Measurements from ENCODE around the gene DOCK8. TPM values are rescaled to one million over a fixed set of nuclear protein-coding genes. Genes with fewer than 3 reads are reported as not detected.

DOCK8 gene
- total RNA-seq, 1 donor from 2014 or later: 4.4 TPM

- Mint-ChIP-seq H3K27me3 (ENCODE audit: low read depth, unreplicated experiment) (peaks cover 2% of the 10 kb centered on the region), H3K36me3 (ENCODE audit: low read depth, unreplicated experiment) (no peaks in the 10 kb centered on the region), H3K9me3 (ENCODE audit: unreplicated experiment) (no peaks in the 10 kb centered on the region), H3K27ac (ENCODE audit: unreplicated experiment) (no peak overlapping the region), H3K4me3 (ENCODE audit: unreplicated experiment) (no peak overlapping the region), H3K4me1 (ENCODE audit: low read depth, unreplicated experiment) (no peaks in the 10 kb centered on the region)
- no peaks in the 10 kb centered on the region for H3K9me3 ChIP-seq (ENCODE audit: insufficient read depth, low read depth, low read length)
- H3K36me3 ChIP-seq (ENCODE audit: insufficient read depth, low read length): no peaks in the 10 kb centered on the region
- H4K20me1 ChIP-seq (ENCODE audit: insufficient read depth, low read length): no peaks in the 10 kb centered on the region
- H3K27ac ChIP-seq (ENCODE audit: low read depth, low read length): no peak overlapping the region
- TF ChIP-seq EZH2 (IDR thresholded peaks at IDR 0.05; ENCODE audit: insufficient read depth, low read length) (no peak), CTCF (IDR thresholded peaks at IDR 0.05; ENCODE audit: insufficient read depth, low read depth, low read length) (no peak)
- no peaks in the 10 kb centered on the region for H3K4me1 ChIP-seq (ENCODE audit: insufficient read depth, low read length)
- no peak overlapping the region for H3K9ac ChIP-seq (ENCODE audit: low read length)
- FAIRE-seq (no peak), DNase-seq (ENCODE audit: low read depth) (no peak)
- H2AFZ ChIP-seq (ENCODE audit: low read depth, low read length): no peak overlapping the region
- no peaks in the 10 kb centered on the region for H3K27me3 ChIP-seq (ENCODE audit: insufficient read depth, low read length)
- no peaks in the 10 kb centered on the region for H3K79me2 ChIP-seq (ENCODE audit: insufficient read depth, low read length)
- no peak overlapping the region for H3K4me3 ChIP-seq (ENCODE audit: insufficient read depth, low read depth, low read length)
- no peak overlapping the region for H3K4me2 ChIP-seq (ENCODE audit: low read length)
Observed at GRCh38 chr9:336039-336438, 121.4 kb downstream of the DOCK8 start.

GRCh38 chr9:338602-339001, 123.9 kb downstream of the DOCK8 start:
- H3K4me2 ChIP-seq (ENCODE audit: low read length): no peak overlapping the region
- no peaks in the 10 kb centered on the region for H3K4me1 ChIP-seq (ENCODE audit: insufficient read depth, low read length)
- no peaks in the 10 kb centered on the region for H3K4me1 Mint-ChIP-seq (ENCODE audit: low read depth, unreplicated experiment)
- no peaks in the 10 kb centered on the region for H3K9me3 Mint-ChIP-seq (ENCODE audit: unreplicated experiment)
- H3K27ac Mint-ChIP-seq (ENCODE audit: unreplicated experiment): no peak overlapping the region
- no peak overlapping the region for H3K27ac ChIP-seq (ENCODE audit: low read depth, low read length)
- H3K79me2 ChIP-seq (ENCODE audit: insufficient read depth, low read length): no peaks in the 10 kb centered on the region
- no peaks in the 10 kb centered on the region for H4K20me1 ChIP-seq (ENCODE audit: insufficient read depth, low read length)
- no peak overlapping the region for H3K4me3 Mint-ChIP-seq (ENCODE audit: unreplicated experiment)
- H3K4me3 ChIP-seq (ENCODE audit: insufficient read depth, low read depth, low read length): no peak overlapping the region
- no peak for TF ChIP-seq EZH2 (IDR thresholded peaks at IDR 0.05; ENCODE audit: insufficient read depth, low read length)
- TF ChIP-seq CTCF (IDR thresholded peaks at IDR 0.05; ENCODE audit: insufficient read depth, low read depth, low read length): no peak
- no peaks in the 10 kb centered on the region for H3K36me3 Mint-ChIP-seq (ENCODE audit: low read depth, unreplicated experiment)
- H3K36me3 ChIP-seq (ENCODE audit: insufficient read depth, low read length): no peaks in the 10 kb centered on the region
- H3K9me3 ChIP-seq (ENCODE audit: insufficient read depth, low read depth, low read length): no peaks in the 10 kb centered on the region
- no peak overlapping the region for H3K9ac ChIP-seq (ENCODE audit: low read length)
- DNase-seq (ENCODE audit: low read depth): no peak
- peaks cover 2% of the 10 kb centered on the region for H3K27me3 Mint-ChIP-seq (ENCODE audit: low read depth, unreplicated experiment)
- no peaks in the 10 kb centered on the region for H3K27me3 ChIP-seq (ENCODE audit: insufficient read depth, low read length)
- H2AFZ ChIP-seq (ENCODE audit: low read depth, low read length): no peak overlapping the region
- no peak for FAIRE-seq

- Mint-ChIP-seq H3K4me3 (ENCODE audit: unreplicated experiment) (no peak overlapping the region), H3K4me1 (ENCODE audit: low read depth, unreplicated experiment) (no peaks in the 10 kb centered on the region), H3K27me3 (ENCODE audit: low read depth, unreplicated experiment) (peaks cover 11% of the 10 kb centered on the region), H3K27ac (ENCODE audit: unreplicated experiment) (no peak overlapping the region), H3K36me3 (ENCODE audit: low read depth, unreplicated experiment) (peaks cover 3% of the 10 kb centered on the region), H3K9me3 (ENCODE audit: unreplicated experiment) (no peaks in the 10 kb centered on the region)
- H3K27ac ChIP-seq (ENCODE audit: low read depth, low read length): no peak overlapping the region
- H3K36me3 ChIP-seq (ENCODE audit: insufficient read depth, low read length): no peaks in the 10 kb centered on the region
- no peak overlapping the region for H3K9ac ChIP-seq (ENCODE audit: low read length)
- FAIRE-seq (no peak), DNase-seq (ENCODE audit: low read depth) (no peak)
- no peak overlapping the region for H3K4me3 ChIP-seq (ENCODE audit: insufficient read depth, low read depth, low read length)
- H2AFZ ChIP-seq (ENCODE audit: low read depth, low read length): no peak overlapping the region
- H3K79me2 ChIP-seq (ENCODE audit: insufficient read depth, low read length): no peaks in the 10 kb centered on the region
- no peaks in the 10 kb centered on the region for H3K9me3 ChIP-seq (ENCODE audit: insufficient read depth, low read depth, low read length)
- H3K4me1 ChIP-seq (ENCODE audit: insufficient read depth, low read length): no peaks in the 10 kb centered on the region
- H3K27me3 ChIP-seq (ENCODE audit: insufficient read depth, low read length): no peaks in the 10 kb centered on the region
- no peak overlapping the region for H3K4me2 ChIP-seq (ENCODE audit: low read length)
- no peak for TF ChIP-seq EZH2 (IDR thresholded peaks at IDR 0.05; ENCODE audit: insufficient read depth, low read length)
- no peak for TF ChIP-seq CTCF (IDR thresholded peaks at IDR 0.05; ENCODE audit: insufficient read depth, low read depth, low read length)
- no peaks in the 10 kb centered on the region for H4K20me1 ChIP-seq (ENCODE audit: insufficient read depth, low read length)
Observed at GRCh38 chr9:341634-342421, 127.2 kb downstream of the DOCK8 start.
